ENCODE data around the gene SPNS2.

SPNS2 gene

DNA sequence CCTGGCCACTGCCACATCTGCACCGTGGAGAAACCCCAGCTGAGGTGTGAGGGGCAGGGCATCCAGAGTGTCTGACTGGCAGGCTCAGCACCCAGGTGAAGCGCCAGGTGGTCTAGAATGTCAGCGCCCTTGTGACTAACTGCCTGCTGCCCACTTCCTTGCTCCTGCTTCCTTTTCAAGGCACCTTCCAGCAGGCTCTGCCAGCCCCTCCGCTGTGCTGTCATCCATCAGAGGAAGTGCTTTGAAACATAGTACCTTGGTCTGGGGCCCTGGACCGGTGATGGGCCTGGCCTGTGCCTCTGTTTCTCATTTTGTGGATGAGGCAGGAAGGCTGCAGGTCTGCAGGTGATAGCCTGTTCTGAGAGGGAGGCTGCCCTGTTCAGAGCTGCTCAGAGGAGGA is 5.5 kb downstream of the SPNS2 start:
- no peak for DNase-seq

DNA sequence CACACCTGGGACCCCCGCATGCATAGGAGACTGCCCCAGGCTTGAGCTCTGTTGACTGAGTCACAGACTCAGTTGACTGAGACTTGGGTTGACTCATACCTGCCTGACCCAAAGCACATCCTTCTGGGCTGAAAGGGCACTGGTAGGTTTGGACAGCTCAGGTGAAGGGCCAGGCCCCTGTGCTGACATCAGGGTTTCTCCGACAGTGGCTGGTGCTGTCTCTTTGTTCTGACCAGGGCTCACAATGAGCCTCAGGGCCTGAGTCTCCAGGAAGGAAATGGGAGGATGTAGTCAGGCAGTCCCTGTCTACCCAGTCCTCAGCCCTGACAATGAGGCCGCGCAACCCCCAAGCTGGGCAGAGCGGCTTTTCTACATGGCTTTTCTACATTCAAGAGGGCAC is 6.5 kb downstream of the SPNS2 start:
- DNase-seq, result no peak

DNA sequence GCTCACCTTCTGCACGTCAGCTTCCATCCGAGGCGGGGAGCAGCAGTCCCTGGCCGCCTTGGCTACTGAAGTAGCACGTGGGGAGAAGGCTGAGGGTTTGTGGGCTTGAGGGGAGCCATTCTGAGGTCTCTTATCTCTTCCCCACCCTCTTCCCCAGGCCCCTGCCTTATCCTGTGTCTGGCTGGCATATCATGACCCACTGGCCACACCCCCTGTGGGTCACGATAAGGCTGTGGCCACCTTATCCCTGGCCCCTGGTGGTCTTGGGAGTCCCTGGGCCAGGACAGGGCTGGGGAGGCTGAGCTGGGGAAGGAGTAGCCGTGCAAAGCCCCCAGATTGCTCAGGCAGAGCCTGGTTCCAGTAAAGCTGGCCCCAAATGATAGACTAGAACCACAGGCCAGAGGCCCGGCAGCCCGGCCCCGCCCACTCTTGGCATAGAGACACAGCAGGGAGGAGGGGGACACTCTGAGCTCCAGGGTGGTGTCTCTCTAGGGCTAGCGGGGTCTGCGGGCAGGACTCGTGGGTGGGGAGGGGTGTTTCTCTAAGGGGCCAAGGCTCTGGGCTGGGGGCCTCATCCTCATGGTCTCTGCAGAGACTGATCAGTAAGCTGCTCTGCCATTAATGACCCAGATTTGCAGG is 7.6 kb downstream of the SPNS2 start:
- no peak for DNase-seq

GRCh38 chr17:4506892-4507291 is 8.2 kb downstream of the SPNS2 start:
- no peak for DNase-seq

- DNase-seq, result no peak
Measured at GRCh38 chr17:4507361-4508111, 8.9 kb downstream of the SPNS2 start.

DNA sequence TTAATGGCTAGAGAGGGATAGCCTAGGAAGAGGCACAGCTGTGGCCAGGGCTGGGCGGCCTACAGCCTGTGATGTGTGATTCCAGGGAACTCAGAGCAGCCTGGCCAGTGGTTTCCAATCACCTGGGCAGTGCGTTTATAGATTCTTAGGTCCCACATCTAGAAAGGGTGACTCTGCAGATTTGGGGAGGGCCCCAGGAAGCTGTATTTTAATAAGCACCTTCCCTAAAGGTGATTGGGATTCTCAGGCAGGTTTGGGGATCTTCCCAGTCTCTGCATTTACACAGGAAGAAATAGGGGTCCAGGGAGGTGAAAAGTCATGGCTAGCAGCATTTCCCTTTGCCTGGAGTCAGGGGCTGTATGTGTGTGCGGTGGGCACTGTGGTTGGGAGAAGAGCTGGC is 9.5 kb downstream of the SPNS2 start:
- no peak for DNase-seq

DNA sequence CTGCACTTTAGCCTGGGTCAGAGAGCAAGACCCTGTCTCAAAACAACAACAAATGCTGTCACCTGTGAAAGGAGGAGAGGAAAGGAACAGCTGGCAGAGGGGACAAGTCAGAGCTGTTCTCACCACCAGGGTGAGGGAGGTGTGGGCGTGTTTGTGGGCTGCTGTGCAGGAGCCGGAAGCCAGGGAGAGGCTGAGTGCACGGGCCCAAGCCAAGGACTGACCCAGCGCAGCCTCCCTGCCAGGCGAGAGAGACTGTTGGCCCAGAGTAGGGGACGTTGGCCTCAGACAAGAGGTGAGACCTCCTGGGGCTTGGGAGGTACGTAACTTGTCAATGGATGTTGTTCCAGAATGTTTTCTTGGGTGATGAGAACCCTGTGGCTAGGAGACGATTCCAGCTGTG is 10.7 kb downstream of the SPNS2 start:
- DNase-seq, result no peak

GRCh38 chr17:4509923-4510617 is 11.4 kb downstream of the SPNS2 start:
- DNase-seq, result no peak

DNA sequence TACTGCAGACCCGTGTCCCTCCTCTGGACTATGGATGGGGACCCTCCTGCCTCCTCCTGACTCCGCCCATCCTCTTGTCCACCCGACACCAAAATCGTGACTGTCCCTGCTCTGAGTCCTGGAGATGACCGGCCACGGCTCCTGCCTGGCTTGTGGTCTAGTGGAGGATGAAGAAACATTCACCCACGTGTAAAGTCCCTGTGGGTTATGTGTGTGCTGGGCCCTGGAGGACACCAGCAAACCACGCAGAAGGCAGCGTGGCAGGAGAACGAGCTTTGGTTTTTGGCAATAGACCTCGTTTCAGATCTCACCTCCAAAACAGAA is 11.9 kb downstream of the SPNS2 start:
- no peak for DNase-seq

- no peak for DNase-seq
Measured at GRCh38 chr17:4511199-4511932, 12.7 kb downstream of the SPNS2 start.

GRCh38 chr17:4512156-4513112 is 13.8 kb downstream of the SPNS2 start:
- DNase-seq, result no peak

DNA sequence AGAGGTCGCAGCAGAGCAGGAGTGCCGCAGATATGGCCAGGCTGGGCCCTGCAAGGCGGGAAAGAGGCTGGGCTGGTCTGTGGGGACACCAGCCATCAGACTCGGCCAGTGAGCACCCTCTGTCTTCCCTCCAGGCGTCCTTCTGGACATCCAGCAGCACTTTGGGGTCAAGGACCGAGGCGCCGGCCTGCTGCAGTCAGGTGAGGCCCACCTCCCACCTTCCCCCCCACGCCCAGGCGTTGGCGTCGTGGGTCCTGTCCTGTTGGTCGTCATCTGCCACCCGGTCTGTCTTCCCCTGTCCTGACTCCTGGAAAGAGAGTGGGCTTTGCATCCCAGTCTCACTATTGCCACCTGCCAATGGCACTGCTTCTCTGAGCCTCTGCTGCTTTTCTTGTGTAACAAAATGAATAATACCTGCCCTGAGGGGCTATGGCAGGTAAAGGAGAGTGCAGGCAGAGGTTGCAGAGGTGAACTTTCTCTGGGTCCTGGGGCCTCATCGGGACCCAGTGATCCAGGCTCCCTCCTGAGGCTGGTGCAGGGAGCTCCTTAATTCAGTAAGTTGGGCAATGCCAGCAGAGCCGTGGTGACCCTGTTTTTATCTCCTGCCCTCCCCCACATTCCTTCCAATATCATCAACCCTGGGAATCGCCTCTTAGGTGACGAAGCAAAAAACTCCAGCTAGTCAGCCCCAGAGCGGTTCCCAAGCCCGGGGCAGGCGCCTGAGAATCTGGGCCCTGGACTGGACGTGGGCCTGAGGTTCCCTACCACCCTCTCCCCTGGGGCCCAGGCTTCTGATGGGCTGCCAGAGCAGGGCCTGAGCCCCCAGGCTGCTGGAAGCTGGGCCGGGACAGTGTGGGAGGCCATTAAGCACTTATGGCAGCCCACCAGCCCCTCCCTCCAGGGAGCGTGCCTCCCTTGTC is 14.7 kb downstream of the SPNS2 start:
- no peak for DNase-seq

DNA sequence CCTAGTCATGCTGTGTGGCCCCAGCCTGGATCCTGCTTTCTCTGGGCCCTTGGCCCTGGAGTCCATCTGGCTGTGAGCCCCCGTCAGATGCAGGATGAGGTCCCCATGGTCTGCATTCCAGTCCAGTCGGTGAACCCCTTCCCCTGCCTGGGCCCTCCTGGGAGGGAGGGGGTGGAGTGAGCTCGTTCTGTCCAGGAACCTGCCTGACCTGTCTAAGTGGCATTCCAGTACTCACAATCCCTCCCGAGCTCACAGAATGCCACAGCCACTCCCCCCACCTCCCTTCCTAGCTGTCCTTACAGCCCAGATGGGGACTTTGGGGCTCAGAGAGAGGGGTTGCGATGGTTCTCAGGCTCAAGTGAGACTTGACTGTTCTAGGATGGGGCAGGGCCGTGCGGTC is 15.5 kb downstream of the SPNS2 start:
- DNase-seq, result no peak

DNA sequence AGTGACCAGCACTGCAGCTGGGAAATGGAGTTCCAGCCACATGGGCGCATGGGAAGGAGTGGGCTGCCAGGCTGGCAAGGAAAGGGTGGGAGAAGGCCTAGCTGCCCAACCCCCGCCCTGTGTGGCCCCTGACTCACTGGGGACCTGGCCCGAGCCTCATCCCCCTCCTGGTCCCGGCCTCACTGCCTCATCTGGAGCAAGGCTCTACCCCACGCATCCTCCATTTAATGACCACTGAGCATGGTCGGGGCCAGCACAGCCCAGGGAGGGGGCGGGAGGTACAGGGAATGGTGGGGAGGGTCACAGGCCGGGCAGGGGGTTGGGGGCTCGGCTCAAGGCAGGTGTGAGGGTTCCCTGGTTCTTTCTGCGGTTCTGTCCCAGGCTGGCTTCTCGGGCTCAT is 16.1 kb downstream of the SPNS2 start:
- DNase-seq, result no peak

- DNase-seq, result no peak
Measured at GRCh38 chr17:4515501-4515900, 16.8 kb downstream of the SPNS2 start.

GRCh38 chr17:4516735-4517134 is 18.1 kb downstream of the SPNS2 start:
- DNase-seq, result no peak

DNA sequence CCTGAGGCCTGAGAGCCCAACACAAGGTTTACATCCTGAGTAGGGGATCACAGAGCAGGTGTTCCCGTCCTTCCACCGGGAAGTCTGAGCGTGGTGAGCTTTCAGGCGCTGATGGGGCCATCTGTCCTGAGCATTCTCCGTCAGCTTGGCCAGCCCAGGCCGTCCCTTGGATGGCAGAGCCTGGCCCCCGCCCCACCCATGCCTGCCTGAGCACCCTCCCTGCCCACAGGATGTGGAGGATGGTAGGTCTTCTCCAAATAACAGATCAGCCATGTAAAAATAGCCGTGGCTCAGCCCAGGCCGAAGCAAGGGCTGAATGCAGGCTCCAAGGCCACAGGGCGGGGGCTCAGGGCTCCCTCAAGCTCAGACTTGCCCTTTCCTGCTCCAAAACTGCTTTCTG is 20.2 kb downstream of the SPNS2 start:
- no peak for DNase-seq

DNA sequence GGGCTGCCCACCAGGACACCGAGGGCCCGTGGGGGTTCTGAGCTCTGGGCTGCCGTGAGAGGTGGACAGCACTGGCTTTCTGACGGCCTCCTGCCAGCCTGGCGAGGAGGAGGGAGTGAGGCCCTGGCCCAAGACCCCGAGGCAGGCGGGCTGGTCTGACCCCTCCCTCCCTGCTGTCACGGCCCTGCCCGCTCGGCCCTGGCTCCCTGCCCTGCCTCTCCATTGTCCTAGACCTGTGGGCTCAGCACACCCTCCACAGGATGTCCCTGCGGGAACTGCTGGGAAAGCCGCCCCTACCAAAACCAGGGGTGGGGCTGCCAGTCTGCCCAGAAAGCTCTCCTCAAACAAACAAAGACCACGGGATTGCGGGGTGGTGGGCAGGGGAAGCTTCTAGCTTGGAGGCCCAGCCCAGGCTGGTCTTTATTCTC is 20.7 kb downstream of the SPNS2 start:
- DNase-seq, result no peak

DNA sequence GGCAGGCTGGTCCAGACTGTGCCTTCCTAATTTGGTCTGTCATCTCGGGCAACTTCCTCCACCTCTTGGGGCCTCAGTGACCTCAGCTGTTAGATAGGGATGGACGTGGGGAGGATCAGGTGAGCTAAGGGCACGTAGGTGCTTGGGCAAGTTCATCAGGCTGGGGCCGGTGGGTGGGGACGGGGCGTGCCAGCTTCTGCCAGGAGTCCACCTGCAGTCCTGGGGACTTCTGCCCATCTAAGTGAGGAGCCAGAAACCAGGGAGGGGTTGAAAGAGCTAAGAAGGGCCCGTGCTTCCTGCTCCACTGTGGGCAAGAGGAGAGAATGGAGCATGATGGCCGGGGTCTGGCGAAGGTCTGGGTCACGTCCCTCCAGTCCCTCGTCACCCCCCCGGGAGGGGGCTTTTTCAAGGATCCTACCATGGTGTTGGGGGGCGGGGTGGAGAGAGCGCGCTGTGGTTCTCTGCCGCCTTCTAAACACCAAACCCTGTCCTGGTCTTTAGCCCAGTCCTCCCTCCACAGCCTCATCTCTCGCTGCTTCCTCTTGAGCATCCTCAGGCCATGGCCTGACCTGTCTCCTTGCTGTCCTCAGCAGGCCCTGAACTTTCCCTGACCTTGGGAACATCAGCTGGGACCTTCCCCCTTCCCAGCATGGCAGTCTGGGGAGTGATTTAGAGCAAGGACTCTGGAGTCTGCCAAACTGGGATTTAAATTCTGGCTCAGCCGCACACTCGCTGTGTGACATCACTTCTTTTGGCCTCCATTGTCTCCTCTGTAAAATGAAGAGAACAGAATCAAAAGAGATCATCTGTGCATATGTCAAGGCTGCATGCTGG is 21.6 kb downstream of the SPNS2 start:
- no peak for DNase-seq

DNA sequence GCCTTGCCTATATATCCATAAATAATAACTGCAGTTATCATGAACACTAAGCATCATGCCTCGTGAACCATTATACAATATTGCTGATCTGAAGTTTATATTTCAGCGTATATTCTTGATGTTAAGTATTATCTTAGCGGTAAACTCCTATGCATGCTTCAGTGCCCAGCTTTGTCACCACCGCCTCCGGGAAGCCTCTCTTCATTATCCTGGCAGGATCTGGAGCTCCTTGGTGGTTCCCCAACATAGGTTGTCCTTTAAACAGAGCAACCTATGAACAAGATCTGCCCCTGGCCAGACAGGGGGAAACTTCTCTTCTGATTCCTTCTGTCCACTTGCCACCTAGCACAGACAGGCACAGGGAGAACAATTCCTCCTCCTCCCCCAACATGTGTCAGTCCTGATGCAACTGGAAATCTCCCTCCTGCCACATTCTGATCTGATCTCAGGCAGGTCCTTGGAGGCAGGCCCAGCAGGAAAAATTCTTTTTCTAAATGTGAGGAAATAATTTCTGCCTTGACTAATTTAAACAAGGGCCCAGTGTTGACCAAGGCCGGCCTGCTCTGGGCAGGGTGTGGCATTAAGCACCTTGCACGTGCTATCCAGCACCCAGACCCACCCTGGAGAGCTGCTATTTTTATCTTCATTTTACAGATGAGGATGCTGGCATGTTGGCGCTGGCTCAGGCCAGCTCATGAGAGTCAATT is 22.4 kb downstream of the SPNS2 start:
- no peak for DNase-seq
